Measurements from ENCODE around the gene PHF2.
A peak's percentile ranks its signal among the peaks of the same experiment; 100 is the strongest.

The PHF2 gene

GRCh38 chr9:93576258-93577077 is at the start of gene PHF2:
Gene PHF2, plus strand, starts transcription at chr9:93576584. Its CDS starts 190 bp downstream, at chr9:93576774.
- DNase-seq: peak; percentile 21

GRCh38 chr9:93531374-93531773 is 45.0 kb upstream of the PHF2 start:
- no peak for DNase-seq

GRCh38 chr9:93532141-93532540 is 44.2 kb upstream of the PHF2 start:
- DNase-seq: no peak

GRCh38 chr9:93533863-93534262 is 42.5 kb upstream of the PHF2 start:
- DNase-seq: no peak

- no peak for DNase-seq
These were observed 40.2 kb upstream of the PHF2 start for GRCh38 chr9:93536167-93536566.

GRCh38 chr9:93536874-93537273 is 39.5 kb upstream of the PHF2 start:
- DNase-seq: no peak

- no peak for DNase-seq
These were observed 36.1 kb upstream of the PHF2 start for GRCh38 chr9:93540305-93540704.

- no peak for DNase-seq
These were observed 35.4 kb upstream of the PHF2 start for GRCh38 chr9:93541005-93541404.

GRCh38 chr9:93541581-93542349 is 34.6 kb upstream of the PHF2 start:
- DNase-seq: no peak

GRCh38 chr9:93543117-93543516 is 33.3 kb upstream of the PHF2 start:
- no peak for DNase-seq

GRCh38 chr9:93546356-93546755 is 30.0 kb upstream of the PHF2 start:
- peak; percentile 86 for DNase-seq

GRCh38 chr9:93549611-93550010 is 26.8 kb upstream of the PHF2 start:
- peak; percentile 31 for DNase-seq

GRCh38 chr9:93552923-93553322 is 23.5 kb upstream of the PHF2 start:
- DNase-seq: peak; percentile 7

- DNase-seq: no peak
These were observed 21.0 kb upstream of the PHF2 start for GRCh38 chr9:93555370-93555769.

GRCh38 chr9:93557366-93558137 is 18.8 kb upstream of the PHF2 start:
- DNase-seq: no peak

GRCh38 chr9:93558503-93558902 is 17.9 kb upstream of the PHF2 start:
- DNase-seq: no peak

- no peak for DNase-seq
These were observed 15.4 kb upstream of the PHF2 start for GRCh38 chr9:93560991-93561390.

- DNase-seq: no peak
These were observed 14.2 kb upstream of the PHF2 start for GRCh38 chr9:93562157-93562556.

GRCh38 chr9:93565089-93565488 is 11.3 kb upstream of the PHF2 start:
- no peak for DNase-seq

GRCh38 chr9:93566408-93567270 is 9.7 kb upstream of the PHF2 start:
- DNase-seq: peak; percentile 93

- DNase-seq: peak; percentile 24
These were observed 9.0 kb upstream of the PHF2 start for GRCh38 chr9:93567271-93567959.

- DNase-seq: no peak
These were observed 8.2 kb upstream of the PHF2 start for GRCh38 chr9:93568169-93568568.
